ENCODE results near the gene CYTIP. TPM values are rescaled to one million over a fixed set of nuclear protein-coding genes. Genes with fewer than 3 reads are reported as not detected.

CYTIP gene
- total and polyA plus RNA-seq, 9 of the 15 experiments (the other 6 are each of a cell fraction or from before 2014, with no cell fraction given): 0.03 to 0.35 (median 0.26) TPM; not detected in 1

- Histone ChIP-seq H3K9ac (ENCODE audit: insufficient read depth in 1 of 2, low read depth in 2 of 2, low read length in 2 of 2) (no peak overlapping the region), H2AFZ (ENCODE audit: low read depth, low read length) (no peak overlapping the region), H3K27me3 (ENCODE audit: control insufficient read depth in 2 of 2, insufficient read depth in 2 of 2, low read length in 2 of 2) (no peaks in the 10 kb centered on the region), H3K79me2 (ENCODE audit: control insufficient read depth, insufficient read depth, low read length) (no peaks in the 10 kb centered on the region), H3K36me3 (ENCODE audit: control insufficient read depth, insufficient read depth, low read length) (no peaks in the 10 kb centered on the region), H3K4me3 (no peak overlapping the region), H3K9me3 (replicated peaks; ENCODE audit: control insufficient read depth, insufficient read depth, low read depth, low read length) (no peaks in the 10 kb centered on the region), H3K4me2 (ENCODE audit: insufficient read depth, low read length) (no peak overlapping the region), H3K27ac (ENCODE audit: extremely low read depth, low read depth, low read length) (no peak overlapping the region), H3K9me1 (ENCODE audit: control insufficient read depth, insufficient read depth, low read length) (no peaks in the 10 kb centered on the region), H3K4me1 (replicated peaks in 1 of 2; ENCODE audit: control insufficient read depth in 2 of 2, insufficient read depth in 2 of 2, low read length in 2 of 2) (no peaks in the 10 kb centered on the region), H4K20me1 (replicated peaks; ENCODE audit: control insufficient read depth, insufficient read depth, low read length) (no peaks in the 10 kb centered on the region)
- FAIRE-seq (no peak), DNase-seq (ENCODE audit: extremely low read depth in 1 of 4, low spot score in 3 of 4) (no peak), ATAC-seq (no peak)
- WGBS (ENCODE audit: insufficient coverage, low coverage, missing lambda C conversion rate): 0% methylated on average over 3 of the region's 3 CpGs
- in situ Hi-C loops (cut with MboI) (no loop called here), intact Hi-C loops (cut with micrococcal nuclease) (no loop called here)
- TF ChIP-seq MYNN (IDR thresholded peaks at IDR 0.05) (no peak), MYNN (CRISPR knock-in tag; IDR thresholded peaks at IDR 0.05) (no peak), L3MBTL2 (IDR thresholded peaks at IDR 0.05) (no peak), SP2 (IDR thresholded peaks at IDR 0.05; ENCODE audit: extremely low read depth, low read depth, low read length, poor library complexity, severe bottlenecking) (no peak), HIVEP1 (CRISPR knock-in tag; IDR thresholded peaks at IDR 0.05) (no peak), SRSF1 (IDR thresholded peaks at IDR 0.05; ENCODE audit: low read depth, low read length) (no peak), STAT5B (CRISPR knock-in tag; IDR thresholded peaks at IDR 0.05) (no peak), ZNF431 (CRISPR knock-in tag; IDR thresholded peaks at IDR 0.05) (no peak), PREB (CRISPR knock-in tag; IDR thresholded peaks at IDR 0.05) (no peak), ZBTB11 (CRISPR knock-in tag; IDR thresholded peaks at IDR 0.05) (no peak), NR2F6 (CRISPR knock-in tag; IDR thresholded peaks at IDR 0.05) (no peak), VEZF1 (CRISPR knock-in tag; IDR thresholded peaks at IDR 0.05) (no peak), ZNF41 (CRISPR knock-in tag; conservative IDR thresholded peaks at IDR 0.05) (no peak), ZKSCAN1 (IDR thresholded peaks at IDR 0.05; ENCODE audit: low read depth, low read length) (no peak)
- TF ChIP-seq, protein P1, sequence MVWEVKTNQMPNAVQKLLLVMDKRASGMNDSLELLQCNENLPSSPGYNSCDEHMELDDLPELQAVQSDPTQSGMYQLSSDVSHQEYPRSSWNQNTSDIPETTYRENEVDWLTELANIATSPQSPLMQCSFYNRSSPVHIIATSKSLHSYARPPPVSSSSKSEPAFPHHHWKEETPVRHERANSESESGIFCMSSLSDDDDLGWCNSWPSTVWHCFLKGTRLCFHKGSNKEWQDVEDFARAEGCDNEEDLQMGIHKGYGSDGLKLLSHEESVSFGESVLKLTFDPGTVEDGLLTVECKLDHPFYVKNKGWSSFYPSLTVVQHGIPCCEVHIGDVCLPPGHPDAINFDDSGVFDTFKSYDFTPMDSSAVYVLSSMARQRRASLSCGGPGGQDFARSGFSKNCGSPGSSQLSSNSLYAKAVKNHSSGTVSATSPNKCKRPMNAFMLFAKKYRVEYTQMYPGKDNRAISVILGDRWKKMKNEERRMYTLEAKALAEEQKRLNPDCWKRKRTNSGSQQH (CRISPR knock-in tag; IDR thresholded peaks at IDR 0.05): no peak
- BruUV-seq (replicated peaks): no TSS peak
- ChIA-PET POLR2A (no interaction called here), CTCF (ENCODE audit: low intra/inter-chr PET ratio) (no interaction called here)
Measured at GRCh38 chr2:157393348-157393747, 50.5 kb downstream of the CYTIP start.
